HUDEP-2 (cell line): ENCODE measurements around the gene SPIB.

Experiments used
- DNase-seq, 76 experiments: peaks; one replicate each; lab custom pipeline; 2025; ENCODE audit not compliant: unreplicated experiment in 76 of 76; lab: John Stamatoyannopoulos, UW

SPIB gene

DNA sequence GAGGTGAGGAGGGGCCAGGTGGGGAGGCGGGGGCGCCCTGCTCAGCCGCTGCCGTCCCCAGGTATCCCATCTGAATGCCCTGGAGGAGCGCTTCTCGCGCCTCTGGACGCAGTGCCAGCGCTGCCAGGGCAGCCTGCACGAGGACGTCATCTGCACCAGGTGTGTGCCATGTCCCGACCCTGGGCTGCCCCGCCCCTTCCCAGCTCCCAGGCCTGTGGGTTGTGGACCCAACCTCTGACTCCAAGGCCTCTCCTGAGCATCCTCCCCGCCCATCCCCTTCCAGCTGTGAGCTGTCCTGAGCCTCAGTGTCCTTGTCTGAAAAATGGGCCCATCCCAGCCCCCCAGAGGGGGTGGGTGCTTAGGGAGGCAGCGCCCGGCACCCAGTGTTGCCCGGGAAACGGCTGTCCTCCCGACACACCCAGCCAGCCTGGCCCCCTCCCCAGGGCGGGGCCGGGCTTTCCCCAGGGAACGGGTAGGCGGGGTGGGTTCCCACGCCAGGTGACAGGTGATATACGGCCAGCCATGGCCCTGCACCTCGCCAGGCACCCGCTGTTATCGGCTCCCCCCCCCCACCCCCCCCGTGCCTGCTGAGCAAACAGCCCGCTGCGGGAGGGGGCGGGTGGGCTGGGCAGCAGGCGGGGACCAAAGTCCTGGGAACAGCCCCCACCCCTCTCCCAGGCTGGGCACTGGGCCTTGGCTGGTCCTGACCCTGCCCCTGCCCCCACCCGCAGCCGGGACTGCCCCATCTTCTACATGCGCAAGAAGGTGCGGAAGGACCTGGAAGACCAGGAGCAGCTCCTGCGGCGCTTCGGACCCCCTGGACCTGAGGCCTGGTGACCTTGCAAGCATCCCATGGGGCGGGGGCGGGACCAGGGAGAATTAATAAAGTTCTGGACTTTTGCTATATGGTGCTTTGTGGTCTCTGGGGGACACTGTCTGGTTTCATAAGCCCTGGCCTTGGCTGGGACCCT, 1.3 kb upstream of the SPIB start:
- DNase-seq: no peak

DNA sequence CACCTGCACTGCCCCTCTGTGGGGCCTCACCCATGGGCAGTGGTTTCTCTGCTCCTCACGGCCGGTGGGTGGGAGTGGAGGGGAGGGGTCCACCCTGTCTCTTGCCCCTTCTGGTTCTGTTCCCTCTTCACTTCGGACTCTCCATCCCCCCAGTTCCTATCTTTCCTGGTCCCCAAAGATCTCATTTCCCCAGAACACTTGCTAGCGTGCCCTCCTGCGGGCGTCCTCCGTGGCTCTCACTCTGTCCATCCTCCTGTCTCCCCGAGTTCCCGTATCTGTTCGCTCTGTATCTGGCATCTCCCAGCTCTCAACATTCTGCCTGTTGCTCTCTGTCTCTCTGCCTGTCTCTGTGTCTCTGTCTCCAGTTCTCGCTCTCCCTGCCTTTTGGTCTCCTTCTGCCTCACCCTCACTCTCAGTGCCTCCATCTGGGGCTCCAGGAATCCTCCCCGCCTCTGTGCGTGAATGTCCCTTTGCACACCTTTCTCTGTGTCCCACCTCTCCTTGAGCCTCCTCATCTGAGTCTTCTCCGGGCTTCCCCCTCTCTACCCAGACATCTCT, 363 bp downstream of the SPIB start:
- DNase-seq: no peak

DNA sequence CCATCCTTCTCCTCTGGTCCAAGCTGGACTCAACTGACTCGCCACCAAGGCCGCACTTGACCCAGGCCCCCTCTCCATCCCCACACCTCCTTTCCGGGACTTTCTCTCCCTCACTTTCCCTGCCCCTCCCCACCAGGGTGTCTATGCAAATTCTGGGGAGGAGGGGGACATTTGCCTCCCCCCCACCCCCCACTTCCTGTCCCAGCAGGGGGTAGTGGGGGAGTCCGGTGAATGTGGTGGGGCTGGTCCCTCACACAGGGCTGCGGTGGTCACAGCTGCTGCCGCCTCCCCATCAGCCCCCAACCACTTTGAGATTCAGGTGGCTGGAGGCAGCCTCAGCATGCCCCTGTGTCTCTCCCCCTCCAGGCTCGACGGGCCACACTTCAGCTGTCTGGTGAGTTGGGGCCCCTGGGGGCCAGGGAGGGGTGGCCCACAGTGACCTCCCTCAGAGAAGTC, 870 bp downstream of the SPIB start:
- no peak for DNase-seq

DNA sequence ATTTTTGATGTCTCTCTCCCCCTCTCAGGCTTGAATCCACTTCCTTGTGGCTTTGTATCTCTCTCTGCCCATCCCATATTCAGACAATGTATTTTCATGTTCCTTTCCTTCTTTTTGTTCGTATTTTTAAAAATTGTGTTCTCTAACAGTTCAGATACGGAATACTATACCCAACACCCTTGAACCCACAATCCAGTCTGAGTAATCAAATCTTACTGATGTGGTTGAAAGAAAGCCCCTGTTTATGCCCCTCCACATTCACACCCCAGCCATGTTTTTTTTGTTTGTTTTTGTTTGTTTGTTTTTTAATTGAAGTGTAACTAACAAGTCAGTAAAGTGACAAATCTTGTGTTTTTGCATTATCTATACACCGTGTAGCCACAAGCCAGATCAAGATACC, 1.4 kb downstream of the SPIB start:
- DNase-seq: no peak

DNA sequence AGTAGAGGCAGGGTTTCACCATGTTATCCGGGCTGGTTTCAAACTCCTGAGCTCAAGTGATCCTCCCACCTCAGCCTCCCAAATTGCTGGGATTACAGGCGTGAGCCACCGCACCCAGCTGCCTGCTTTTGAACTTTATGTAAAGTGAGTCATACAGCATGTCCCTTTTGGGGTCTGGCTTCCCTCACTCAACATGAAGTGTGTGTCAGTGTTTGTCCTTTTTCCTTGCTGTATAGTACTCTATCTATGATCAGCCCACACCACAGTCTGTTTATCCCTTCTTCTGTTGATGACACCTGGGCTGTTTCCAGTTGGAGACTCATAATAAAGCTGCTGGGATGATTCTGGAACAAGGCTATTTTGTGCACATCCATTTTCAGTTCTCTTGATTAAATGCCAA, 2.1 kb downstream of the SPIB start:
- DNase-seq: no peak

DNA sequence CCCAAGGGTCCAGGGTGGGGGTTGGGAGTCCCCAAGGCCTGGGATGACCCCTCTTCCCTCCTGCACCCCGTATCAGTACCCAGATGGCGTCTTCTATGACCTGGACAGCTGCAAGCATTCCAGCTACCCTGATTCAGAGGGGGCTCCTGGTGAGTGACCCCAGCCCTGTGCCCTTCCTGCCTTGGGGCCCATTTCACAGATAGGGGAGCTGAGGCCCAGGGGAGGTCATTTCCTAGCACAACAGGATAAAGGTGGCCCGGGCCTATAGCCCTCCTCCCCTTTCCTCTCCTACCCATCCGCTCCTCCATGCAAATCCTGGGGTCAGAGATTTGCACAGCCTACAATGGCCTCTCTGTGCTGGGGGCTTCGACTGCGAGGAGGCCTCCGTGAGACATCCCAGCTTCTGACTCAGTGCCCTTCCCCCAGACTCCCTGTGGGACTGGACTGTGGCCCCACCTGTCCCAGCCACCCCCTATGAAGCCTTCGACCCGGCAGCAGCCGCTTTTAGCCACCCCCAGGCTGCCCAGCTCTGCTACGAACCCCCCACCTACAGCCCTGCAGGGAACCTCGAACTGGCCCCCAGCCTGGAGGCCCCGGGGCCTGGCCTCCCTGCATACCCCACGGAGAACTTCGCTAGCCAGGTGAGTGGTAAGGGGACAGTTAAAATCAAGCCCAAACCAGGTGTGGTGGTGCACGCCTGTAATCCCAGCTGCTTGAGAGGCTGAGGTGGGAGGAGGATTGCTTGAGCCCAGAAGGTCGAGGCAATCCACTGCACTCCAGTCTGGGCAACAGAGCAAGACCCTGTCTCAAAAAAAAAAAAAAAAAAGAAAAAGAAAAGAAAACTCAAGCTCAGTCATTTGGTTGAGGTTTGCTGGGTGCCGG, 3.9 kb downstream of the SPIB start:
- no peak for DNase-seq

DNA sequence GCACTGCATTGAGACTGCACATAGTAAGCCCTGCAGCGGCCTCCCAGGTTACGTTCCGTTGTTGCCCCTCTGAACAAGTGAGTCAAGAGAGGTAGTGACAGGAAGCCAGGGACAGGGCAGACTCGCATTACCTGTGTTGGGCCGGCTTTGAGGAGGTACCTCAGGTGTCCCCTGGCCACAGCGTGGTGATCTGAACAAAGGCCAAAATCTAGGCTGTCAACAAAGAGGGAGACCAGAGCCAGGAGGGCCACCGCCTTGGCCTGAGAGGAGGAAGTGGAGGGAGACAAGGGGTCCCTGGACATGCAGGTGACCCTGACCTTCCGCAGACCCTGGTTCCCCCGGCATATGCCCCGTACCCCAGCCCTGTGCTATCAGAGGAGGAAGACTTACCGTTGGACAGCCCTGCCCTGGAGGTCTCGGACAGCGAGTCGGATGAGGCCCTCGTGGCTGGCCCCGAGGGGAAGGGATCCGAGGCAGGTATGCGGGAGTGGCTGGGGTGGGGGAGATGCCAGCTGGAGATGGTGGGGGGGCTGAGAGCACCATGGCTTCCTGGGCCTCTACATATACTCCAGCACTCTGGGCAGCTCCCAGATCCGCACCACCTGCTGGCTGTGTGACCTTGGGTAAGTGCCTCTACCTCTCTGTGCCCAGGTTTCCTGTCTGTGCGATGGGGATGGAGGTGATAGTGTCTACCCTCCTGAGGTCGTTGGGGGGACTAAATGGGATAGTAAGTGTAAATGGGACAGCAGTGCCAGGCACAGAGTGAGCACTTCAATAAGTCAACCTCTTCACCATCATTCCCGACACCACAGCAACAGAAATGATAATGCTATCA, 4.8 kb downstream of the SPIB start:
- DNase-seq: no peak

DNA sequence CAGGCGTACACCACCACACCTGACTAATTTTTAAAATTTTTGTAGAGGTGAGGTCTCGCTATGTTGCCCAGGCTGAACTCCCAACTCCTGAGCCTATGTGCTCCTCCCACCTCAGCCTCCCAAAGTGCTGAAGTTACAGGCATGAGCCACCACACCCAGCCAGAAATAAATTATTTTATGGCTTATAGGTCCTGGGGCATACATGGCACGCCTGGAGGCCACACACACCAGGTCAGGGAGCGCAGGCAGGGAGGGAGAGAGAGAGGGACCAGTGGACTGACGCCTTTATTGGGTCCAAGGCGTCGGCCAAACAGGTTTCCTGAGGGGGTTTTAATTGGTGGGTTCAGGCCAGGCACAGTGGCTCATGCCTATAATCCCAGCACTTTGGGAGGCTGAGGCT, 6.8 kb downstream of the SPIB start:
- DNase-seq: no peak

DNA sequence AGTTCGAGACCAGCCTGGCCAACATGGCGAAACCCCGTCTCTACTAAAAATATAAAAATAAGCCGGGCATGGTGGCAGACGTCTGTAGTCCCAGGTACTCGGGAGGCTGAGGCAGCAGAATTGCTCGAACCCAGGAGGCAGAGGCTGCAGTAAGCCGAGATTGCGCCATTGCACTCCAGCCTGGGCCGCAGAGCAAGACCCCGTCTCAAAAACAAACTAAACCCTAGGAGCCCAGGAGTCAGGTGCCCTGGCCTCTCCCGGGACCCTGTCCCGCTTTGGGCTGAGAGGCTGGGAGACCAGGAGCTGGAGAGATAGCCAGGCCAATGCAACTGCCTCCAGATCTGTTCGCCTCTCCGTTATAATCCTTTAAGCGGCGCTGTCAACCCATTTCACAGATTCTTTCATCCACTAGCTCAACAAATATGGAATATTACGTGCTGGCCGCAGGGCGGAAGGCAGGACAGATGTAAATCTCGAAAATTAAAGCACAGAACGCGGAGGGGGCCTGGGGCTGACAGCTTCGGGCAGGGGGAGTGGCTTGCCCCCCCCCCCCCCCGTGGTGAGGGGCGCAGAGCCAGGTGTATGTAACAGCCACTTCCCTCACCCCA, 8.7 kb downstream of the SPIB start:
- DNase-seq: no peak

DNA sequence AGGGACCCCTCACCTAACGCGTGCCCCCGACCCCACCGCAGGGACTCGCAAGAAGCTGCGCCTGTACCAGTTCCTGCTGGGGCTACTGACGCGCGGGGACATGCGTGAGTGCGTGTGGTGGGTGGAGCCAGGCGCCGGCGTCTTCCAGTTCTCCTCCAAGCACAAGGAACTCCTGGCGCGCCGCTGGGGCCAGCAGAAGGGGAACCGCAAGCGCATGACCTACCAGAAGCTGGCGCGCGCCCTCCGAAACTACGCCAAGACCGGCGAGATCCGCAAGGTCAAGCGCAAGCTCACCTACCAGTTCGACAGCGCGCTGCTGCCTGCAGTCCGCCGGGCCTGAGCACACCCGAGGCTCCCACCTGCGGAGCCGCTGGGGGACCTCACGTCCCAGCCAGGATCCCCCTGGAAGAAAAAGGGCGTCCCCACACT, 9.3 kb downstream of the SPIB start:
- DNase-seq: peak in 17 of 76 experiments; percentile 9 to 53 (median 20)

DNA sequence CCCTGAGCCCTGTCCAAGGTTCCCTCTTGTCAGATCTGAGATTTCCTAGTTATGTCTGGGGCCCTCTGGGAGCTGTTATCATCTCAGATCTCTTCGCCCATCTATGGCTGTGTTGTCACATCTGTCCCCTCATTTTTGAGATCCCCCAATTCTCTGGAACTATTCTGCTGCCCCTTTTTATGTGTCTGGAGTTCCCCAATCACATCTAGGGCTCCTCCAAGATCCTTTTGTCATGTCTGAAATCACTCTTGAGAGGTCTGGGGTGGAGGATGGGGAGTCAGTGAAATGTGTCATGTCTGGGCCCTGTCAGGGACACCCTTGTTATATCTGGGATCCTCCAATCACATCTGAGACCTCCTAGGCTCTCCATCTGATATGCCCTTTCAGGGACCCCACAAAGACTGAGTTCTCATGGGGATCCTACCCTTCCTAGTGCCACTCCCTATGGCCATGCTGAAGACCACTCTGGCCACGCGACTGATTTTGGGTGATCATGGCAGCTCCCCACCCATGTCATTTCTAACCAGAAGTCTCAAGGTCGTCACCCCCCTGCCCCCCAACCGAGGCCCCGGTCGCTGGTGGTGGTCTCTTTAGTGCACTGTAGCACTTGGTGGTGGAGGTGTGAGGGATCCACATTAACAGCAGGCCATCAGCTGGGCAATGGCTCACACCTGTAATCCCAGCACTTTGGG, 10.2 kb downstream of the SPIB start:
- no peak for DNase-seq

DNA sequence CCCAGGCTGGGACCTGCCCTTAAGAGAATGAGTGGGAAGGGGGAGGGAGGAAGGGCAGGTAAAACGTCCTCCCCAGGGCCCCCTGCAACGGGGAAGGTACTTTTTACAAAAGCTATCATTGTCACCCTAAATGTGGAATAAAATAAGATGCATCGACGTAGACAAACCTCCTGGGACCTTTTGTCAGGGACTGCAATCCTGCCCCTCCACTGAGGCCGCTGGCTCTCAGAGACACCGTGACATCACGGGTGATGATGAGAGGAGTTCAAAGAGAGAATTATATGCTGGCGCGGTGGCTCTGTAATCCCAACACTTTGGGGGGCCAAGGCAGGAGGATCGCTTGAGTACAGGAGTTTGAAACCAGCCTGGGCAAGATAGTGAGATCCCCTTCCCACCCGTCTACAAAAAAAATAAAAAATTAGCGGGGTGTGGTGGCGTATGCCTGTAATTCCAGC, 12.2 kb downstream of the SPIB start:
- no peak for DNase-seq

DNA sequence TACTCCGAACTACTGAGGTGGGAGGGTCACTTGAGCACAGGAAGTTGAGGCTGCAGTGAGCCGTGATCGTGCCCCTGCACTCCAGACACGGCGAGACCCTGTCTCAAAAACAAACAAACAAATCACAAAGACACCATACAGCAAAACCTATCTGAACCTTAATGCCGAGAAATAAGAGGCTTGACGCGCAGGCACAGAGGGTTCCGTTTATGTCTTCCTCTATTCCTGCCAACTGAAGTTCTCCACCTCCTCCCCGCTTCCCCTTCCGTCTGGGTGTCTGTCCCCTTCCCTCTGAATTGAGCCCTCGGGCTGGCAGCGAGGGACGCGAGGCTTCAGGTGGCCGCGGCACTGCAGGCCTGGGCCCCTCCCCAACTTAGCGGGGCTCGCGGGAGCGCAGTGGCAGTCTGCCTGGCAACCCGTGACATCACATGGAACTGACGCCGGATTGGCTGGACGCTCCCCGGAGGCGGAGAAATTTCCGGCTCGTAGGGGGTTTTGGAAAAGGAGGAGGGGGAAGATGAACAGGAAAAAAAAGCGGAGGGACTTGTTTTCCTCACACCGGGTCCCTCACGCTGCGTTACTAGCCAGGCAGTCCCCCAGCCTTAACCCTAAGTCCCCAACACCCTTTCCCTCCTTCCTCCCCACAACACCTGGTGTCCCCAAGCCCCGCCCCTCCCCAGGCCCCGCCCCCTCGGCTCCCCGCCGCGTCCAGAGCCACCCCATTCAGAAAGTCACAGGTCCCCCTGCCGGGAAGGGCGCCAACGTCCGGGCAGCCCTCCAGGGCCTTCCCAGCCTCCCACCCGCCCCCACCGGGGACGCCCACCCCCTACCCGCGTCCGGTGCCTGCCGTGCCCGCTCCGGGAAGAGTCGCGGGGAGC, 12.8 kb downstream of the SPIB start:
- peak in 68 of 76 experiments; percentile 13 to 95 (median 73) for DNase-seq

DNA sequence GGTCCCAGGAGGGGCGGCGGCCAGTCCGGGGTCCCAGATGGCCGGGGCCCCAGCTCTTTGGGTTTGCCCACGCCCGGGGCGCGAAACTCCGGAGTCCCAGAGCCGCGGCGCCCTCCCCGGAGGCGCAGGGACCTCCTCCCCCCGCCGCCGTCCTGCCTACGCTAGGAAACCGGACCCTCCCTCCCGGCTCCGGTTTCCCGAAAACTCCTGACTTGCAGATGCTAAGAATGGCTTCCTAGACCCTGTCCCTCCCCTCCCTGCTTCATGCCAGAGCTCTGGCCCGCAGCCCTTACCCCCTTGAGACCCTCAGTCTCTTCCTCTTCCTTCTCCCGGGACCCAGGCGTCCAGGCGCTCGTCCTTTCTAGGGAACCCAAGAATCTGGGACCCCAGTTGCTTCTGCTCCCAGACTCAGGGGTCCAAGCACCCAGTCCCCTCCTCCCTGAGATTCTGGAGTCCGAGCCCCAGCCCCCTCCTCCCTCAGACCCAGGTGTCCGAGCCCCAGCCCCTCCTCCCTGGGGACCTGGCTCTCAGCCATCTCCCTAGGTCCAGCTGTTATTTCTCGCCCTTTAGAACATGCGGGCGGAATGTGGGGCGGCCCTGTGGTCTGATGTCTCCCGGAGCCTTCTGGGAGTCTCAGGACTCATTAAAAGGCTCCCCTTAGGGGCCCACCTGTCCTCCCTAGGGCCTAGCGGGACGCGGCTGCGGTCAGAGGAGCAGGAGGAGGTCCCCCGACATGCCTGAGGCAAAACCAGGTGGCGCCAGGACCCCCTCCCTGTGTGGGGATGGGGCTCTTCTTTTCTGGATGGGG, 13.7 kb downstream of the SPIB start, which contains the start of gene MYBPC2:
Gene MYBPC2, plus strand, starts transcription at position 672 of the 808 bp plus-strand sequence. Its CDS starts 62 bp downstream, at position 734.
- DNase-seq: no peak

DNA sequence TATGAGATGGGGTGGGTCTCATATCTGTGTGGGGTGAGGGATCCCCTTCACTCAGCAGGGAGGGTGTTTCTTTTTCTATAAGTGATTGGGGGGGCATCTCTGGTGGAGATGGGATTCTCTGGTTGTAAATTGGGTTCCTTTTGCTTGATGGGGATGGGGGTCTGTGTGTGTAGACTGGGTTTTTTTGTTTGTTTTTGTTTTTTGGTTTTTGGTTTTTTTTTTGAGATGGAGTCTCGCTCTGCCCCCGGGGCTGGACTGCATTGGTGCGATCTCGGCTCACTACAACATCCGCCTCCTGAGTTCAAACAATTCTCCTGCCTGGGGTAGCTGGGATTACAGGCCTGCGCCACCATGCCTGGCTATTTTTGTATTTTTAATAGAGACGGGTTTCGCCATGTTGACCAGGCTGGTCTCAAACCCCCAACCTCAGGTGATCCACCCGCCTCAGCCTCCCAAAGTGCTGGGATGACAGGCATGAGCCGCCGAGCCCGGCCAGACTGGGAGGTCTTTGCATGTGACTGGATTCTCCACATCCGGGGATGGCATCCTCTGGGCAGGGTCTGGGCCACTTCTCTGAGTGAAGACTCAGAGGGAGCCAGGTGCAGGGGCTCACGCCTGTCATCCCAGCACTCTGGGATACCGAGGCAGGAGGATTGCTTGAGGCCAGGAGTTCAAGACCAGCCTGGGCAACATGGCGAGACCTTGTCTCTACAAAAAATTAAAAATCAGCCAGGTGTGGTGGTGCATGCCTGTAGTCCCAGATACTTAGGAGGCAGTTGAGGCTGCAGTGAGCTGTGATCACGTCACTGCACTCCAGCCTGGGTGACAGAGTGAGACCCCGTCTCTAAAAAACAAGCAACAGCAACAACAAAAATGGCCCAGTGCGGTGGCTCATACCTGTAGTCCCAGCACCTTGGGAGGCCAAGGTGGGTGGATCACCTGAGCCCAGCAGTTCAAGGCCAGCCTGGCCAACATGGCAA, 14.8 kb downstream of the SPIB start:
- no peak for DNase-seq

DNA sequence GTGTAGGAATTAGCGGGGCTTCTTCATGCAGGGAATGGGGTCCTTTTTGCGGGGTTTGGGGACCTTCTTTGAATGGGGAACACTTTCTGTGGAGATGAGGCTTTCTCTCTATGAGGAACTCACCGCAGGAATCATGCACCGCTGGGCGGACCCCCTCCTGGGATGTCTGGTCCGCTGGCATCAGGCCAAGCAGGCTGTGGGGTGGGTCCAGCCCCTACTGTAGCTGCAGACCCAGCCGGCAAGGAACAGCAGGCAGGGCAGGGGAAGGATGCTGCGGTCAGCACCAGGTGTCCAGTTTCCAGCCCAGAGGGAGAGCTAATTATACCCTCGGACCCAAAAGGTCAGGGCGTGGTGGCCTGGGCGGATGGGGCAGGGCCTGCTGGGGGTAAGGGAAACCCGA, 15.8 kb downstream of the SPIB start:
- DNase-seq: no peak
